H1 (cell line): Measurements from ENCODE around the gene TOP3B. TPM values are rescaled to one million over a fixed set of nuclear protein-coding genes. Genes with fewer than 3 reads are reported as not detected.

ENCODE experiments used
- ATF3 ChIP-seq: IDR thresholded peaks from 2 replicates; pipeline ENCODE4 v1.6.1; 2011; ENCODE audit warnings: low read depth, mild to moderate bottlenecking, low read length; ENCODE audit not compliant: insufficient read depth
- BCL11A ChIP-seq, 2 experiments: IDR thresholded peaks; one replicate each; pipeline ENCODE4 v1.6.1; 2011; ENCODE audit warnings: low read depth in 2 of 2, low read length in 2 of 2, mild to moderate bottlenecking in 2 of 2
- CHD1 ChIP-seq: IDR thresholded peaks from 2 replicates; pipeline ENCODE4 v1.6.1; 2012; ENCODE audit warnings: low read depth, low read length, improper control_type of control experiment
- CREB1 ChIP-seq: IDR thresholded peaks from 2 replicates; pipeline ENCODE4 v1.6.1; 2012; ENCODE audit warnings: inconsistent platforms
- CTCF ChIP-seq, 3 experiments: IDR thresholded peaks; 1 replicate in 2 of 3; 2 replicates in 1 of 3; pipeline versions ENCODE4 v1.5.1 to v1.6.1; 2011; ENCODE audit warnings: low read length in 3 of 3, mild to moderate bottlenecking in 3 of 3, inconsistent platforms in 2 of 3, low read depth in 1 of 3, moderate library complexity in 1 of 3; ENCODE audit not compliant: insufficient read depth in 1 of 3; ENCODE audit errors: control extremely low read depth in 1 of 3
- E2F6 ChIP-seq: IDR thresholded peaks from 2 replicates; pipeline ENCODE4 v1.6.1; 2012; ENCODE audit warnings: inconsistent platforms
- EGR1 ChIP-seq: IDR thresholded peaks from 2 replicates; pipeline ENCODE4 v1.6.1; 2011; ENCODE audit warnings: low read depth, low read length, borderline replicate concordance
- GTF2F1 ChIP-seq: IDR thresholded peaks from 2 replicates; pipeline ENCODE4 v1.6.1; 2012; ENCODE audit warnings: low read depth, low read length, improper control_type of control experiment, borderline replicate concordance
- JUN ChIP-seq: IDR thresholded peaks from 2 replicates; pipeline ENCODE4 v1.6.1; 2011; ENCODE audit warnings: low read depth, mild to moderate bottlenecking, improper control_type of control experiment, low read length
- JUND ChIP-seq: IDR thresholded peaks from 2 replicates; pipeline ENCODE4 v1.6.1; 2011; ENCODE audit warnings: mild to moderate bottlenecking, improper control_type of control experiment, low read length
- KDM1A ChIP-seq: fragments of 200-600, 300-600 bp; sonication (generic); IDR thresholded peaks from 2 replicates; pipeline ENCODE4 v1.7.1; 2016; ENCODE audit warnings: mild to moderate bottlenecking, low read length, borderline replicate concordance
- MAFK ChIP-seq: IDR thresholded peaks from 2 replicates; pipeline ENCODE4 v1.6.1; 2012; ENCODE audit warnings: low read depth, mild to moderate bottlenecking, improper control_type of control experiment, low read length
- RFX5 ChIP-seq: IDR thresholded peaks from 2 replicates; pipeline ENCODE4 v1.6.1; 2011; ENCODE audit warnings: low read depth, low read length, improper control_type of control experiment, borderline replicate concordance
- RNF2 ChIP-seq: fragments of 200-900, 300-1000 bp; sonication (generic); IDR thresholded peaks from 2 replicates; pipeline ENCODE4 v1.7.1; 2016; ENCODE audit warnings: borderline replicate concordance, low read depth, mild to moderate bottlenecking, antibody characterized with exemption, low read length; ENCODE audit not compliant: poor library complexity, severe bottlenecking; ENCODE audit errors: missing control alignments
- RXRA ChIP-seq: IDR thresholded peaks from 2 replicates; pipeline ENCODE4 v1.6.1; 2011; ENCODE audit warnings: low read depth, mild to moderate bottlenecking, low read length, moderate library complexity; ENCODE audit not compliant: insufficient read depth
- SAP30 ChIP-seq: fragments of 300-600 bp; sonication (generic); IDR thresholded peaks from 2 replicates; pipeline ENCODE4 v1.7.1; 2012; ENCODE audit warnings: low read length, moderate library complexity, mild to moderate bottlenecking, inconsistent platforms; ENCODE audit not compliant: insufficient read depth, insufficient replicate concordance
- SIRT6 ChIP-seq: IDR thresholded peaks from one replicate; pipeline ENCODE4 v1.7.1; 2012; ENCODE audit warnings: low read length, inconsistent platforms
- SP2 ChIP-seq: IDR thresholded peaks from 2 replicates; pipeline ENCODE4 v1.6.1; 2012; ENCODE audit warnings: mild to moderate bottlenecking, low read length, inconsistent platforms
- SP4 ChIP-seq: IDR thresholded peaks from 2 replicates; pipeline ENCODE4 v1.6.1; 2012; ENCODE audit warnings: low read length, inconsistent platforms
- YY1 ChIP-seq: IDR thresholded peaks from 2 replicates; pipeline ENCODE4 v1.6.1; 2011; ENCODE audit warnings: low read depth, mild to moderate bottlenecking, low read length
- polyA plus RNA-seq, 7 experiments: library from polyadenylated mRNA; depleted of rRNA in 3 of 7; stranded (reverse) in 5 of 7; unstranded in 2 of 7; fragments of >200 nt in 5 of 7; fragments of 200-250 nt in 2 of 7; gene quantifications; 1 replicate in 5 of 7; 2 replicates in 1 of 7; 4 replicates in 1 of 7; pipeline versions ENCODE4 v1.2.1 to v1.2.3, GENCODE V29; 2011 to 2013; ENCODE audit warnings: missing spikeins in 2 of 7, mixed read lengths in 2 of 7
- total RNA-seq: library from RNA; stranded (reverse); fragmentation: NEBNext Ultra II Directional; extraction: Animal tissue kit (Norgen Biotek cat#: 25700); gene quantifications from 2 replicates; pipeline ENCODE4 v1.2.1, GENCODE V29; 2021

The TOP3B gene
- total and polyA plus RNA-seq, 2 of the 8 experiments (the other 6 are each of a cell fraction or from before 2014, with no cell fraction given): 30.4 to 52.8 TPM

- TF ChIP-seq SAP30 (no peak), JUND (no peak), CTCF (IDR thresholded peaks at IDR 0.05; ENCODE audit: control extremely low read depth in 1 of 3, insufficient read depth in 1 of 3, low read depth in 1 of 3, low read length in 3 of 3) (peak; percentile 90 to 97 (median 91)), CHD1 (no peak), SP2 (no peak), ATF3 (no peak), MAFK (no peak), YY1 (no peak), CREB1 (0 out of 2 replicates have a peak, but pooled peaks have one; percentile 43), RNF2 (no peak), RFX5 (no peak), SP4 (no peak), SIRT6 (no peak), E2F6 (no peak), GTF2F1 (no peak), RXRA (no peak), KDM1A (no peak), BCL11A (IDR thresholded peaks at IDR 0.05; ENCODE audit: low read depth in 2 of 2, low read length in 2 of 2) (no peak), EGR1 (no peak), JUN (no peak)
These were observed 29.7 kb downstream of the TOP3B start, which contains the start of gene PPM1F (continued) for GRCh38 chr22:21952586-21953571.
